K562 (cell line): ENCODE measurements around the gene LY6G6C. TPM values are rescaled to one million over a fixed set of nuclear protein-coding genes. Genes with fewer than 3 reads are reported as not detected.

Experiments used
- ATAC-seq: fragments of 200-7000 bp; cut with Tn5 transposase; 3 replicates; pipeline ENCODE4 v1.9.1; 2020; ENCODE audit warnings: moderate library complexity
- BruUV-seq: library from RNA; stranded (reverse); fragments of 400-500 nt; replicated peaks from 2 replicates; lab custom pipeline; 2021; lab: Mats Ljungman, UMichigan
- CTCF ChIA-PET: fragments of 300-600 bp; formaldehyde crosslinking; extraction: SDS; loops from one replicate; lab custom pipeline; 2021; ENCODE audit warnings: low intra/inter-chr PET ratio; lab: Yijun Ruan, JAX
- POLR2A ChIA-PET: fragments of 300-600, 350-650 bp; sonication (Branson Sonifier 250); formaldehyde crosslinking; extraction: SDS; loops from one replicate; lab custom pipeline; 2021; ENCODE audit warnings: antibody characterized with exemption, inconsistent platforms; lab: Yijun Ruan, JAX
- DNase-seq, 4 experiments: peaks; one replicate each; pipeline versions ENCODE4 v3.0.0 to v3.0.0-alpha.2; 2011 to 2018; ENCODE audit warnings: low spot score in 3 of 4, mixed read lengths in 3 of 4; ENCODE audit errors: extremely low read depth in 1 of 4
- FAIRE-seq: peaks from 2 replicates; lab custom pipeline; 2011; peaks lifted over from hg19 to GRCh38; lab: Jason Lieb, UNC
- H2AFZ ChIP-seq: 2 replicates; pipeline ENCODE4 v1.6.0; 2011; ENCODE audit warnings: low read depth, low read length, control low read depth, inconsistent platforms
- H3K27ac ChIP-seq: fragments of 200-600 bp; 3 replicates; pipeline ENCODE4 v1.8.0; 2011; ENCODE audit warnings: low read depth, mild to moderate bottlenecking, control low read depth, inconsistent platforms, low read length, moderate library complexity, mixed read lengths; ENCODE audit errors: extremely low read depth
- H3K27me3 ChIP-seq, 2 experiments: fragments of 300-600 bp in 1 of 2; 2 replicates in 1 of 2; 3 replicates in 1 of 2; pipeline versions ENCODE4 v1.6.0 to v1.8.0; 2011; ENCODE audit warnings: inconsistent platforms in 2 of 2, low read length in 2 of 2, mild to moderate bottlenecking in 1 of 2, mixed read lengths in 1 of 2, moderate library complexity in 1 of 2; ENCODE audit not compliant: control insufficient read depth in 2 of 2, insufficient read depth in 2 of 2
- H3K36me3 ChIP-seq: fragments of 300-600 bp; 3 replicates; pipeline ENCODE4 v1.8.0; 2011; ENCODE audit warnings: mild to moderate bottlenecking, low read length, inconsistent platforms; ENCODE audit not compliant: control insufficient read depth, insufficient read depth
- H3K4me1 ChIP-seq, 2 experiments: fragments of 200-600 bp in 1 of 2; replicated peaks in 1 of 2; 2 replicates in 1 of 2; 3 replicates in 1 of 2; pipeline versions ENCODE4 v1.5.1 to v1.8.0; 2011; ENCODE audit warnings: inconsistent platforms in 2 of 2, low read length in 2 of 2, mild to moderate bottlenecking in 1 of 2, mixed read lengths in 1 of 2, moderate library complexity in 1 of 2; ENCODE audit not compliant: control insufficient read depth in 2 of 2, insufficient read depth in 2 of 2
- H3K4me2 ChIP-seq: 2 replicates; pipeline ENCODE4 v1.6.1; 2011; ENCODE audit warnings: low read length, control low read depth, inconsistent platforms, mixed read lengths; ENCODE audit not compliant: insufficient read depth
- H3K4me3 ChIP-seq: fragments of 200-600 bp; sonication (generic), shearing (Covaris generic); 2 replicates; pipeline ENCODE4 v1.5.1; 2016; ENCODE audit warnings: control low read depth, inconsistent platforms
- H3K79me2 ChIP-seq: fragments of 200-600 bp; 3 replicates; pipeline ENCODE4 v1.8.0; 2011; ENCODE audit warnings: low read length, inconsistent platforms; ENCODE audit not compliant: control insufficient read depth, insufficient read depth
- H3K9ac ChIP-seq, 2 experiments: 2 replicates each; pipeline versions ENCODE4 v1.6.0 to v1.6.1; 2011; ENCODE audit warnings: low read depth in 2 of 2, low read length in 2 of 2, control low read depth in 1 of 2, inconsistent platforms in 1 of 2, mild to moderate bottlenecking in 1 of 2, mixed read lengths in 1 of 2; ENCODE audit not compliant: insufficient read depth in 1 of 2
- H3K9me1 ChIP-seq: one replicate; pipeline ENCODE4 v1.6.0; 2011; ENCODE audit warnings: inconsistent platforms, mild to moderate bottlenecking, low read length, moderate library complexity; ENCODE audit not compliant: control insufficient read depth, insufficient read depth
- H3K9me3 ChIP-seq: replicated peaks from 2 replicates; pipeline ENCODE4 v1.5.1; 2011; ENCODE audit warnings: low read depth, low read length, inconsistent platforms; ENCODE audit not compliant: control insufficient read depth, insufficient read depth
- H4K20me1 ChIP-seq: replicated peaks from 2 replicates; pipeline ENCODE4 v1.6.1; 2011; ENCODE audit warnings: low read length, inconsistent platforms, mixed read lengths; ENCODE audit not compliant: control insufficient read depth, insufficient read depth
- BRCA1 ChIP-seq, 2 experiments: fragments of 450-650 bp in 1 of 2; sonication (generic) in 1 of 2; formaldehyde crosslinking in 1 of 2; IDR thresholded peaks; 2 replicates each; pipeline versions ENCODE4 v1.5.0 to v1.6.1; 2017 to 2020; ENCODE audit warnings: mild to moderate bottlenecking in 1 of 2, missing genetic modification reagents in 1 of 2
- DEAF1 ChIP-seq: fragments of 450-650 bp; formaldehyde crosslinking; IDR thresholded peaks from 2 replicates; pipeline ENCODE4 v1.4.0; 2020; ENCODE audit warnings: mild to moderate bottlenecking, moderate library complexity
- FOXA3 ChIP-seq, 2 experiments: fragments of 450-650 bp in 1 of 2; sonication (generic) in 1 of 2; formaldehyde crosslinking; IDR thresholded peaks in 1 of 2; conservative IDR thresholded peaks in 1 of 2; 2 replicates each; pipeline versions ENCODE4 v1.4.0 to v1.8.0; 2020 to 2022; ENCODE audit warnings: mild to moderate bottlenecking in 2 of 2, missing genetic modification reagents in 1 of 2
- ID3 ChIP-seq, 2 experiments: fragments of 250-450 bp in 1 of 2; fragments of 450-650 bp in 1 of 2; sonication (Bioruptor Pico) in 1 of 2; IDR thresholded peaks; 2 replicates each; pipeline versions ENCODE4 v1.6.1 to v1.8.0; 2016 to 2021; ENCODE audit warnings: mild to moderate bottlenecking in 2 of 2, moderate library complexity in 2 of 2, missing compliant biosample characterization in 1 of 2, missing genetic modification characterization in 1 of 2
- IRF2 ChIP-seq: sonication (generic); formaldehyde crosslinking; IDR thresholded peaks from 2 replicates; pipeline ENCODE4 v1.8.1; 2022; ENCODE audit warnings: mild to moderate bottlenecking, missing genetic modification reagents
- MCM7 ChIP-seq, 2 experiments: fragments of 450-650 bp; IDR thresholded peaks; 2 replicates each; pipeline ENCODE4 v1.6.1; 2016 to 2018
- PHF20 ChIP-seq: fragments of 450-650 bp; IDR thresholded peaks from 2 replicates; pipeline ENCODE4 v1.6.1; 2018; ENCODE audit not compliant: partially characterized antibody
- PREB ChIP-seq: sonication (generic); formaldehyde crosslinking; IDR thresholded peaks from 2 replicates; pipeline ENCODE4 v1.8.1; 2023; ENCODE audit warnings: mild to moderate bottlenecking, missing genetic modification reagents
- RBM25 ChIP-seq: fragments of 200-400 bp; formaldehyde crosslinking; IDR thresholded peaks from 2 replicates; pipeline ENCODE4 v1.6.1; 2018; ENCODE audit warnings: low read length, low read depth, moderate library complexity; ENCODE audit not compliant: severe bottlenecking
- TFAP4 ChIP-seq: sonication (generic); formaldehyde crosslinking; IDR thresholded peaks from 2 replicates; pipeline ENCODE4 v1.8.0; 2022; ENCODE audit warnings: missing genetic modification reagents, mild to moderate bottlenecking, moderate library complexity, borderline replicate concordance
- ZC3H4 ChIP-seq: sonication (generic); formaldehyde crosslinking; IDR thresholded peaks from 2 replicates; pipeline ENCODE4 v1.9.0; 2021; ENCODE audit warnings: missing genetic modification reagents, borderline replicate concordance
- ZNF239 ChIP-seq: fragments of 250-450 bp; sonication (Bioruptor Pico); IDR thresholded peaks from 2 replicates; pipeline ENCODE4 v1.4.0; 2020; ENCODE audit warnings: mild to moderate bottlenecking
- ZNF584 ChIP-seq: fragments of 200-800 bp; sonication (Bioruptor generic); IDR thresholded peaks from 2 replicates; pipeline ENCODE4 v1.6.1; 2016; ENCODE audit warnings: low read depth, mild to moderate bottlenecking, missing genetic modification characterization, missing compliant biosample characterization
- ZNF717 ChIP-seq: fragments of 250-450 bp; sonication (Bioruptor Pico); IDR thresholded peaks from 2 replicates; pipeline ENCODE4 v1.5.0; 2021
- WGBS: fragments of 100-300 bp; shearing (Covaris generic); methylation state at CpG from one replicate; pipeline ENCODE4 v1.1.6; 2016; ENCODE audit warnings: low coverage, mixed read lengths; ENCODE audit not compliant: insufficient coverage; ENCODE audit errors: missing lambda C conversion rate; 5-methylcytosine and 5-hydroxymethylcytosine counted together
- in situ Hi-C: fragments of 300-500 bp; cut with MboI; formaldehyde crosslinking; loops from 4 replicates; pipeline ENCODE4 v1.15.0; 2018; ENCODE audit warnings: inconsistent platforms, mixed read lengths
- intact Hi-C: fragments of 100-400 bp; cut with micrococcal nuclease; formaldehyde crosslinking; loops from 2 replicates; pipeline ENCODE4 v1.14.2; 2022
- polyA plus RNA-seq, 8 experiments: library from polyadenylated mRNA; depleted of rRNA in 4 of 8; stranded (reverse) in 5 of 8; unstranded in 3 of 8; fragments of >200 nt; fragmentation: Nextera tagmentation in 2 of 8; fragmentation: Illumina TruSeq in 1 of 8; extraction: Ambion mirVana in 2 of 8; extraction: Trizol in 1 of 8; gene quantifications; 2 replicates each; pipeline versions ENCODE4 v1.2.1 to v1.2.3, GENCODE V29; 2011 to 2014; ENCODE audit warnings: inconsistent platforms in 1 of 8, missing spikeins in 1 of 8
- total RNA-seq, 7 experiments: library from RNA; depleted of rRNA in 6 of 7; stranded (reverse); fragments of >200 nt in 6 of 7; fragmentation: Illumina TruSeq in 2 of 7; extraction: Trizol in 2 of 7; gene quantifications; 2 replicates each; pipeline versions ENCODE4 v1.2.1 to v1.2.3, GENCODE V29; 2011 to 2021; ENCODE audit warnings: low replicate concordance in 1 of 7

The LY6G6C gene
- total and polyA plus RNA-seq, 9 of the 15 experiments (the other 6 are each of a cell fraction or from before 2014, with no cell fraction given) = 0.06 to 0.20 TPM; not detected in 7

GRCh38 chr6:31687860-31688693 is 33.5 kb downstream of the LY6G6C start (continued):
- TF ChIP-seq BRCA1 (IDR thresholded peaks at IDR 0.05) (no peak), BRCA1 (CRISPR knock-in tag; IDR thresholded peaks at IDR 0.05) (0 out of 2 replicates have a peak, but pooled peaks have one; percentile 78), PREB (no peak), PHF20 (no peak), DEAF1 (CRISPR knock-in tag) (no peak), ZC3H4 (CRISPR knock-in tag) (peak; percentile 28; the same call in 1 of the 2 replicates)

- peaks cover 69% of the 10 kb centered on the region for H3K36me3 ChIP-seq
- H4K20me1 ChIP-seq = no peaks in the 10 kb centered on the region
- H3K4me1 ChIP-seq = peaks cover 62 to 69% of the 10 kb centered on the region in 2 experiments
- peak overlapping the region in 1 of 2 experiments; percentile 78; a peak in 2 of 4 replicates for H3K9ac ChIP-seq
- no peak for DNase-seq
- ChIA-PET CTCF (no interaction called here), POLR2A (interaction anchor here (0.5 to 5.1 kb wide), 13 partner anchors 8 to 151 kb away, joined by 3 to 30 read pairs (median 5); partner anchors contain the start of genes ABHD16A, APOM, CSNK2B and DDAH2)
- H3K27ac ChIP-seq = no peak overlapping the region
- intact Hi-C loops (no loop called here), in situ Hi-C loops (loop anchor here (5.0 kb wide), 1 partner anchor 80 kb away; no protein-coding TSS in a partner anchor)
- no peaks in the 10 kb centered on the region for H3K9me3 ChIP-seq
- FAIRE-seq = no peak
- no peak overlapping the region for H3K4me3 ChIP-seq
- no peaks in the 10 kb centered on the region; the same call in 2 of the 3 replicates for H3K79me2 ChIP-seq
- WGBS = 67% methylated on average over 8 of the region's 8 CpGs
- H3K4me2 ChIP-seq = 0 out of 2 replicates have a peak overlapping the region, but pooled peaks have one; percentile 33
- TSS peak; percentile 36 for BruUV-seq
- H3K9me1 ChIP-seq = no peaks in the 10 kb centered on the region
- H3K27me3 ChIP-seq = no peaks in the 10 kb centered on the region
- ATAC-seq = 0 out of 3 replicates have a peak, but pooled peaks have one; percentile 2
- no peak overlapping the region for H2AFZ ChIP-seq
- TF ChIP-seq RBM25 = no peak
- no peak for TF ChIP-seq MCM7 (IDR thresholded peaks at IDR 0.05)
- TF ChIP-seq ZNF239 (CRISPR knock-in tag) = no peak
- no peak for TF ChIP-seq ZNF584 (CRISPR knock-in tag)
- no peak for TF ChIP-seq ZNF717 (CRISPR knock-in tag)
- TF ChIP-seq TFAP4 (CRISPR knock-in tag) = no peak
- TF ChIP-seq ID3 (CRISPR knock-in tag; IDR thresholded peaks at IDR 0.05) = no peak
- no peak for TF ChIP-seq ID3 (tag; IDR thresholded peaks at IDR 0.05)
- TF ChIP-seq IRF2 (CRISPR knock-in tag) = 0 out of 2 replicates have a peak, but pooled peaks have one; percentile 13
- TF ChIP-seq FOXA3 (CRISPR knock-in tag; conservative IDR thresholded peaks at IDR 0.05 in 1 of 2, IDR thresholded peaks at IDR 0.05 in 1 of 2) = no peak
Observed at GRCh38 chr6:31687321-31687720, 34.2 kb downstream of the LY6G6C start.
